ENCODE data around the gene IPO7.
A peak's percentile ranks its signal among the peaks of the same experiment; 100 is the strongest.
"Not testable (repeated sequence)": the region's sequence is repeated elsewhere in the genome, so short reads cannot be mapped to it uniquely, and the experiment has no call there.

The IPO7 gene

GRCh38 chr11:9380773-9381172, 3.7 kb upstream of the IPO7 start:
- DNase-seq = no peak
- TF ChIP-seq GATA1 (IDR thresholded peaks at IDR 0.05; ENCODE audit: low read depth, low read length) (no peak), POLR2A (IDR thresholded peaks at IDR 0.05; ENCODE audit: low read length) (no peak)

DNA sequence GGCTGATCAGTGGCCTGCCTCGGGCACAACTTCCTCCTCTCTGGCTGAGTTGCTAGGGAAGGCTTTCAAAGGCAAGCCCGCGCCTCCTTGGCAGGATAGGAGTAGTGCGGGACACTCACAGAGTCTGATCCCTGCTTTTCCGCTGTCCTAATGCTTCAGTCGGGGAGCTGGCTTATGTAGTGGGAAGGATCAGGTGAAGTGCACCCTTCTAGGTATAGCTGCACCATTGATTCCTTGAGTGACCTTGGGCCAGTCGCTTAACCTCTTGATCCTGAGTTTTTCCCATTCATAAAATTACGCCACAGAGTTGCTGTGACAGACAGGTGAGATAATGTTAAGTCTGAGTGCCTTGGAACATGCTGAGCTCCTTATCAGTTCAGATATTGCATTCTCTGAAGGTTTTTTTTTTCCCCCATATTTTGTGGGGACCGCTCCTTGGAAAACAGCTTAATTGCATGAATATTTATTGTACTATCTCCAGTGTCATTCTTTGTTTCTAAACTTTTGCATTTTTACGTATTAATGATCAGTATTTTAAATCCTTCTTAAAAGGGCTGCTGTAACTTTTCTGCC, 961 bp downstream of the IPO7 start:
- TF ChIP-seq GATA1 (IDR thresholded peaks at IDR 0.05; ENCODE audit: low read depth, low read length) (no peak), POLR2A (IDR thresholded peaks at IDR 0.05; ENCODE audit: low read length) (no peak)
- peak; percentile 63 to 73 for DNase-seq

DNA sequence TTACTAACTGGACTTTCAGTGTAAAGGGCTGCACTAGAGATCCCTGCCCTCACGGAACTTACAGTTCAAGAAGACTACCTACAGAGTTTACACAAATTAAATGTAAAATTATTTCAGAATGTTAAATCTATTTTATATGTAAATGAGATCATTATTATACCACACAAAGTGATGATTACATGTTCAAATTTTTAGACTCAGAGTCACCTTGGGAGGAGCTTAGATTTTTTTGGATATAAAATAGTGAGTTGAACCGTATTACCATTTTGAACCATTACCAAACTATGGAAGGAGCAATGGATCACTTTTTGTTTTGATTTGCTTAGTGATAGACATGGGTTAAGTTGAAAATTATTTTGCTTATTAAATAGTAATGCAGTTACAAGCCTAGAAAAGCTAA, 1.6 kb downstream of the IPO7 start:
- DNase-seq = peak; percentile 27 to 31
- TF ChIP-seq POLR2A (IDR thresholded peaks at IDR 0.05; ENCODE audit: low read length) = no peak
- no peak for TF ChIP-seq GATA1 (IDR thresholded peaks at IDR 0.05; ENCODE audit: low read depth, low read length)

DNA sequence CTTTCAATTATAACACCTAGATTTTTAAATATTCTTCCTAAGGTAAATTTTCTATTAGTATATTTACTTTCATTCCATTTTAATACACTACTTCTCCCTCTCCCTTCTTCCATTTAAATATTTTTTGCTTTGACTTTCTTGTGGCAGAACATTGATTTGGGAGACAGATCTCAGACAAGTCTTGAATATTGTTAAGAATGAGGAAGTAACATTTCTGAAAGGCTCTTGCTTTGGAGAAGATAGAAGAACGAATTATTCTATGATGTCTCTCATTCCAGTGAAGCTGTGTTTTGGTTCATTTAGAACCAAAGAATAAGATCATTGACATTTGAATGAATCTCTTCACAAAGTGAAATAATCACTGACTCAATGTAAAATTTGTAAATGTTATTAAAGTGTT, 2.4 kb downstream of the IPO7 start:
- DNase-seq = no peak
- no peak for TF ChIP-seq GATA1 (IDR thresholded peaks at IDR 0.05; ENCODE audit: low read depth, low read length)
- no peak for TF ChIP-seq POLR2A (IDR thresholded peaks at IDR 0.05; ENCODE audit: low read length)

GRCh38 chr11:9396310-9396709, 11.9 kb downstream of the IPO7 start:
- TF ChIP-seq POLR2A (IDR thresholded peaks at IDR 0.05; ENCODE audit: low read length) = no peak
- no peak for TF ChIP-seq GATA1 (IDR thresholded peaks at IDR 0.05; ENCODE audit: low read depth, low read length)
- DNase-seq = no peak

GRCh38 chr11:9396752-9397151, 12.3 kb downstream of the IPO7 start:
- TF ChIP-seq POLR2A (IDR thresholded peaks at IDR 0.05; ENCODE audit: low read length) = no peak
- no peak for TF ChIP-seq GATA1 (IDR thresholded peaks at IDR 0.05; ENCODE audit: low read depth, low read length)
- no peak for DNase-seq

- no peak for DNase-seq
- TF ChIP-seq GATA1 (IDR thresholded peaks at IDR 0.05; ENCODE audit: low read depth, low read length) (no peak), POLR2A (IDR thresholded peaks at IDR 0.05; ENCODE audit: low read length) (no peak)
Observed at GRCh38 chr11:9397746-9398680, 13.6 kb downstream of the IPO7 start.

DNA sequence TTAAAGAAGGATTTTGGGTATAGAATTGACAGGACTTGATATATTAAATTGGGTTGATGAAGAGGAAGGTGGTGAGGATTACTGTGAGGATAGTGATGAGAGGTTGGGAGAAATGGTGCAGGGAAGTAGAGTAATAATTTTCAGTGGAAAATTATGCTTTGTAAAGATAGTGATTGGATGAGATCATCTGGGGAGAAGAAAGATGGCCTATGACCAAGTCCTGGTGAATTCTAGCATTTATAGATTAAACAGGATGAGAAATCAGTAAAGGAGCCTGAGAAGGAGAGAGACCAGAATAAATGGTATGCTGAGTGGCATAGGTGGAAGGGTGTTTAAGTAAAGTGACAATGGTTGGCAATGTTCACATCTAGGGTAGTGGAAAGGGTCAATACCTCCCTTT, 15.0 kb downstream of the IPO7 start:
- DNase-seq = no peak
- no peak for TF ChIP-seq GATA1 (IDR thresholded peaks at IDR 0.05; ENCODE audit: low read depth, low read length)
- TF ChIP-seq POLR2A (IDR thresholded peaks at IDR 0.05; ENCODE audit: low read length) = no peak

DNA sequence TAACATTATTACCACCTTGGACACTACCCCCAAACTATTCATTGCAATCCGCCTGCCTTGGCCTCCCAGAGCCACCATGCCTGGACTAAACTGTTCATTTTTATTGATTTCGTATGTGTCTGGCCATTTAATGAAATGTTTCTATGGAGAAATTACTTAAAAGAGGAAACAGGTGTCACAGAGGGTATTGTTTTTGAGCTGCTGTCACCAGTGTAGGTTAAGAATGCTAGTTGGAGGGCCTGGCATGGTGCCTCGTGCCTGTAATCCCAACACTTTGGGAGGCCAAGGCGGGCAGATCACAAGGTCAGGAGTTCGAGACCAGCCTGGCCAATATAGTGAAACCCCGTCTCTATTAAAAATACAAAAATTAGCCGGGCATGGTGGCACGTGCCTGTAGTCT, 17.4 kb downstream of the IPO7 start:
- not testable (repeated sequence) for DNase-seq

DNA sequence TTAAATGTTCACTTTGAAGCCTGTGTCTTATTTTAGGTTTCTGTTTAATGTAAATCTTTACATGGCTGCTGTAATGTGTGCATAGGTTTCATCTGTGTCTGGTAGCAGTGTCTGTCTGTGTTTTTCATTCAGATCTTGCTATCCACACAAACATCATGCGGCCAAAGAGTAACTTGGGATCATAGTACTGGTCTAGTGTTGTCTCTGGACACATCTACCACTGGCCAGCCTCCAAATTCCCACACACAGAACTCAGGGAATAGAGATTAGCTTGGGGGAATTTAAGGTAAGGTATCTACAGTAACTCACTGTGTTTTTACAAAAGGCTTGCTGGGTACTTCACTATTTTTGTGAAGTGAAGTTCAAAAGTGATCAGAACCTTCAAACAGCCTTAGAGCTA, 44.3 kb downstream of the IPO7 start:
- DNase-seq = no peak
- no peak for TF ChIP-seq POLR2A (IDR thresholded peaks at IDR 0.05; ENCODE audit: low read length)
- no peak for TF ChIP-seq GATA1 (IDR thresholded peaks at IDR 0.05; ENCODE audit: low read depth, low read length)

GRCh38 chr11:9438611-9439010, 54.2 kb downstream of the IPO7 start:
- no peak for TF ChIP-seq GATA1 (IDR thresholded peaks at IDR 0.05; ENCODE audit: low read depth, low read length)
- TF ChIP-seq POLR2A (IDR thresholded peaks at IDR 0.05; ENCODE audit: low read length) = no peak
- no peak for DNase-seq

- no peak for DNase-seq
- no peak for TF ChIP-seq POLR2A (IDR thresholded peaks at IDR 0.05; ENCODE audit: low read length)
- TF ChIP-seq GATA1 (IDR thresholded peaks at IDR 0.05; ENCODE audit: low read depth, low read length) = no peak
Observed at GRCh38 chr11:9446230-9446629, 61.8 kb downstream of the IPO7 start.

- TF ChIP-seq GATA1 (IDR thresholded peaks at IDR 0.05; ENCODE audit: low read depth, low read length) = no peak
- no peak for TF ChIP-seq POLR2A (IDR thresholded peaks at IDR 0.05; ENCODE audit: low read length)
- no peak for DNase-seq
Observed at GRCh38 chr11:9448576-9449352, 64.3 kb downstream of the IPO7 start.

GRCh38 chr11:9452023-9452422, 67.6 kb downstream of the IPO7 start:
- DNase-seq = peak; percentile 15 to 20

All from erythroblast (primary cell).